ENCODE results near the gene SUCO. TPM values are rescaled to one million over a fixed set of nuclear protein-coding genes. Genes with fewer than 3 reads are reported as not detected.
A peak's percentile ranks its signal among the peaks of the same experiment; 100 is the strongest.

SUCO gene
- total RNA-seq, 1 donor from 2014 or later = 67.2 TPM

- DNase-seq (ENCODE audit: low spot score) = no peak
These were observed 18.8 kb upstream of the SUCO start for GRCh38 chr1:172514108-172514507.

- no peak for DNase-seq (ENCODE audit: low spot score)
These were observed 17.5 kb upstream of the SUCO start for GRCh38 chr1:172515436-172515835.

- DNase-seq (ENCODE audit: low spot score) = no peak
These were observed 17.0 kb upstream of the SUCO start for GRCh38 chr1:172515927-172516326.

- no peak for DNase-seq (ENCODE audit: low spot score)
These were observed 15.9 kb upstream of the SUCO start for GRCh38 chr1:172517081-172517480.

GRCh38 chr1:172517545-172517944 lies 15.4 kb upstream of the SUCO start:
- DNase-seq (ENCODE audit: low spot score) = no peak

- no peak for DNase-seq (ENCODE audit: low spot score)
These were observed 3.6 kb upstream of the SUCO start for GRCh38 chr1:172529304-172529703.

GRCh38 chr1:172530000-172530399 lies 3.0 kb upstream of the SUCO start:
- DNase-seq (ENCODE audit: low spot score) = no peak

GRCh38 chr1:172531412-172532182 lies 1.4 kb upstream of the SUCO start:
- no peak for DNase-seq (ENCODE audit: low spot score)

- peak; percentile 99 for DNase-seq (ENCODE audit: low spot score)
These were observed 709 bp upstream of the SUCO start for GRCh38 chr1:172532183-172532699.

GRCh38 chr1:172533513-172534151 lies 682 bp downstream of the SUCO start:
- DNase-seq (ENCODE audit: low spot score) = peak; percentile 58

GRCh38 chr1:172536256-172536655 lies 3.3 kb downstream of the SUCO start:
- DNase-seq (ENCODE audit: low spot score) = no peak

- no peak for DNase-seq (ENCODE audit: low spot score)
These were observed 4.4 kb downstream of the SUCO start for GRCh38 chr1:172537366-172537765.

- DNase-seq (ENCODE audit: low spot score) = no peak
These were observed 5.0 kb downstream of the SUCO start for GRCh38 chr1:172537827-172538391.

- DNase-seq (ENCODE audit: low spot score) = no peak
These were observed 7.7 kb downstream of the SUCO start for GRCh38 chr1:172540635-172541034.

- no peak for DNase-seq (ENCODE audit: low spot score)
These were observed 11.6 kb downstream of the SUCO start for GRCh38 chr1:172544481-172545104.

- DNase-seq (ENCODE audit: low spot score) = no peak
These were observed 12.6 kb downstream of the SUCO start for GRCh38 chr1:172545396-172546004.

- no peak for DNase-seq (ENCODE audit: low spot score)
These were observed 14.1 kb downstream of the SUCO start for GRCh38 chr1:172547071-172547470.

- DNase-seq (ENCODE audit: low spot score) = no peak
These were observed 16.8 kb downstream of the SUCO start for GRCh38 chr1:172549621-172550280.

- no peak for DNase-seq (ENCODE audit: low spot score)
These were observed 18.3 kb downstream of the SUCO start for GRCh38 chr1:172551279-172551678.

- no peak for DNase-seq (ENCODE audit: low spot score)
These were observed 22.0 kb downstream of the SUCO start for GRCh38 chr1:172554915-172555314.

- no peak for DNase-seq (ENCODE audit: low spot score)
These were observed 23.5 kb downstream of the SUCO start for GRCh38 chr1:172556461-172556860.

Data from umbilical cord (tissue), 2 donors.